ENCODE measurements around the gene COL18A1. TPM values are rescaled to one million over a fixed set of nuclear protein-coding genes. Genes with fewer than 3 reads are reported as not detected.

COL18A1 gene
- polyA plus RNA-seq, 4 donors, result 2.2 to 34.3 (median 16.5) TPM

DNA sequence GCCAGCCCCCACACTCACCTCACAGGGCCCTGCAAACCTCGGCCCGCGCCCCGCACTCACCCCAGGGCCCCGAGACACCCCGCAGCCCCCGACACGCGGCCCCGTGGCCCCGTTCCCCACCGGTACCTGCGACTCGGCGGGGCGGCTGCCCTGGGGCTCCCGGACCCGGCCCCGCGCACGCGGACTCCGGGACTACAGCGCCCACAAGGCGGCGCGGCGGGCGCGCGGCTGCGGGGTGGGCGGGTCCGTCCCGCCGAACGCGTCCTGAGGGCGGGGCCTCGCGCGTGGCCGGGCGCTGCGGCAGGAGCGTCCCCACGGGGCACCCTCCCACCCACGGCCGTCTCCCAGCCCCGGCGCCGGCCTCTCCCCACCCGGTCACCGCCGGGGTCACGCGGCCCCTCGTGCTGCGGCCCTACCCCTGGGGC lies 137.3 kb downstream of the COL18A1 start, which contains the start of gene SLC19A1:
Gene SLC19A1 (minus strand): TSS at position 199 of the 425 bp plus-strand sequence. CDS start 4,481 bp downstream, outside the sequence.
- peaks cover 0 to 25% (median 0%) of the 10 kb centered on the region in 3 donors for H3K36me3 ChIP-seq (ENCODE audit: control insufficient read depth in 3 of 3, insufficient read depth in 2 of 3, low read depth in 1 of 3, low read length in 3 of 3)
- DNase-seq (peak; percentile 63 to 85), FAIRE-seq (no peak)
- peaks cover 0 to 7% of the 10 kb centered on the region in 2 donors for H3K9me3 ChIP-seq (ENCODE audit: control insufficient read depth in 2 of 2, insufficient read depth in 1 of 2, low read depth in 1 of 2, low read length in 1 of 2)
- H3K27me3 ChIP-seq (ENCODE audit: control insufficient read depth in 3 of 3, insufficient read depth in 3 of 3, low read length in 3 of 3), result no peaks in the 10 kb centered on the region
- peak within 1 kb of the TSS; percentile 47 to 74 (median 49) for H3K4me3 ChIP-seq (ENCODE audit: low read depth in 1 of 3, low read length in 3 of 3)
- H3K27ac ChIP-seq (ENCODE audit: low read depth in 1 of 3, low read length in 2 of 3), result peak within 1 kb of the TSS; percentile 42 to 75 (median 64)
- H3K4me1 ChIP-seq (ENCODE audit: control insufficient read depth in 3 of 3, insufficient read depth in 2 of 3, low read depth in 1 of 3, low read length in 2 of 3), result peaks cover 0 to 40% (median 2%) of the 10 kb centered on the region in 3 donors
- 1% methylated on average over 18 to 59 of the region's 59 CpGs for WGBS, 3 donors

DNA sequence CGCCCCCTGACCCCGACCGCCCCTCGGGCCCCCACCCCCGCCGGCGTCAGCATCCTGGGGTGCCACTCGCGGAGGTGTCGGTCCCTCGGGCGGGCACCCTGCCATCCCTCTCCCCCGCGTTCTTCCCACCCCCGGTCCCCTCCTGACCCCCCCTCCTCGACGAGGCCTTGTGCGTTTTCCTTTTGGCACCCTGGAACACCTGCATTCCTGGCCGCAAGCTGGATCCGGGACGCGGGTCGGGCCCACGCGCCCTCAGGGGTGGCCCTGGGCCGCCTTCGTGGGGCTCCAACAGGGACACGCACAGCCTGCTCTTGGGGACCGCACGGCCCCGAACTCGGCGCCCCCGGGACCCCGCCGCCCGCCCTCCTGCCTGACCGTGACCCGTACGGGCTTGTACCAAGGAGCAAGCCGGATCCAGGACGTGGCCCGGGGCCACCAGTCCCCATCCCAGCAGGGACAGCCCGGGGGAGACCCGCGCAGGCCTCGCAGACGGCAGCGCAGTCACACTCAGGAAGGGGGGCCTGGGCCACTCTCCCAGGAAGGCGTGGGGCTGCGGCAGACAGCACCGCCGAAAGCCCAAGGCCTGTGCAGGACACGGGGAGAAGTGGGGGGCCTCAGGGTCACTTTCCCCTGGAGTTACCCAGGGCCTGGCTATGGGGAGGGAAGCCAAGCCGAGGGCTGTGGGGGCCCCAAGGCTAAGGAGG lies 137.9 kb downstream of the COL18A1 start:
- H3K36me3 ChIP-seq (ENCODE audit: control insufficient read depth in 3 of 3, insufficient read depth in 2 of 3, low read depth in 1 of 3, low read length in 3 of 3), result peaks cover 0 to 23% (median 0%) of the 10 kb centered on the region in 3 donors
- FAIRE-seq, result no peak
- no peak for DNase-seq

GRCh38 chr21:45543371-45543709 lies 138.4 kb downstream of the COL18A1 start:
- Histone ChIP-seq H3K36me3 (ENCODE audit: control insufficient read depth in 3 of 3, insufficient read depth in 2 of 3, low read depth in 1 of 3, low read length in 3 of 3) (peaks cover 0 to 17% (median 0%) of the 10 kb centered on the region in 3 donors), H3K27me3 (ENCODE audit: control insufficient read depth in 3 of 3, insufficient read depth in 3 of 3, low read length in 3 of 3) (no peaks in the 10 kb centered on the region), H3K9me3 (ENCODE audit: control insufficient read depth in 2 of 2, insufficient read depth in 1 of 2, low read depth in 1 of 2, low read length in 1 of 2) (peaks cover 0 to 4% of the 10 kb centered on the region in 2 donors), H3K27ac (ENCODE audit: low read depth in 1 of 3, low read length in 2 of 3) (no peak overlapping the region), H3K4me3 (ENCODE audit: low read depth in 1 of 3, low read length in 3 of 3) (no peak overlapping the region), H3K4me1 (ENCODE audit: control insufficient read depth in 3 of 3, insufficient read depth in 2 of 3, low read depth in 1 of 3, low read length in 2 of 3) (peaks cover 0 to 33% (median 2%) of the 10 kb centered on the region in 3 donors)
- WGBS, 3 donors, result 82 to 88% (median 84%) methylated on average over 11 of the region's 11 CpGs
- DNase-seq, result no peak
- FAIRE-seq, result no peak

More for the DNA sequence above, 137.9 kb downstream of the COL18A1 start:
- Histone ChIP-seq H3K9me3 (ENCODE audit: control insufficient read depth in 2 of 2, insufficient read depth in 1 of 2, low read depth in 1 of 2, low read length in 1 of 2) (peaks cover 0 to 7% of the 10 kb centered on the region in 2 donors), H3K27me3 (ENCODE audit: control insufficient read depth in 3 of 3, insufficient read depth in 3 of 3, low read length in 3 of 3) (no peaks in the 10 kb centered on the region), H3K4me1 (ENCODE audit: control insufficient read depth in 3 of 3, insufficient read depth in 2 of 3, low read depth in 1 of 3, low read length in 2 of 3) (peaks cover 0 to 38% (median 2%) of the 10 kb centered on the region in 3 donors), H3K27ac (ENCODE audit: low read depth in 1 of 3, low read length in 2 of 3) (peak overlapping the region in 1 of 3 donors; percentile 47), H3K4me3 (ENCODE audit: low read depth in 1 of 3, low read length in 3 of 3) (peak overlapping the region; percentile 30 to 74 (median 49))
- WGBS, 3 donors, result 17 to 28% (median 24%) methylated on average over 39 to 55 of the region's 55 CpGs

- DNase-seq, result no peak
Observed at GRCh38 chr21:45543710-45544448, 138.9 kb downstream of the COL18A1 start.

GRCh38 chr21:45544449-45545235 lies 139.7 kb downstream of the COL18A1 start:
- DNase-seq, result no peak
- H3K4me1 ChIP-seq (ENCODE audit: control insufficient read depth in 3 of 3, insufficient read depth in 2 of 3, low read depth in 1 of 3, low read length in 2 of 3), result peaks cover 0 to 28% (median 2%) of the 10 kb centered on the region in 3 donors
- no peak overlapping the region for H3K4me3 ChIP-seq (ENCODE audit: low read depth in 1 of 3, low read length in 3 of 3)
- H3K36me3 ChIP-seq (ENCODE audit: control insufficient read depth in 3 of 3, insufficient read depth in 2 of 3, low read depth in 1 of 3, low read length in 3 of 3), result peaks cover 0 to 9% (median 0%) of the 10 kb centered on the region in 3 donors
- H3K27ac ChIP-seq (ENCODE audit: low read depth in 1 of 3, low read length in 2 of 3), result no peak overlapping the region
- H3K27me3 ChIP-seq (ENCODE audit: control insufficient read depth in 3 of 3, insufficient read depth in 3 of 3, low read length in 3 of 3), result no peaks in the 10 kb centered on the region
- no peak for FAIRE-seq
- WGBS, 3 donors, result 91 to 94% (median 92%) methylated on average over 18 of the region's 18 CpGs
- no peaks in the 10 kb centered on the region for H3K9me3 ChIP-seq (ENCODE audit: control insufficient read depth in 2 of 2, insufficient read depth in 1 of 2, low read depth in 1 of 2, low read length in 1 of 2)

More at GRCh38 chr21:45543710-45544448, 138.9 kb downstream of the COL18A1 start:
- Histone ChIP-seq H3K4me1 (ENCODE audit: control insufficient read depth in 3 of 3, insufficient read depth in 2 of 3, low read depth in 1 of 3, low read length in 2 of 3) (peaks cover 0 to 32% (median 2%) of the 10 kb centered on the region in 3 donors), H3K27ac (ENCODE audit: low read depth in 1 of 3, low read length in 2 of 3) (no peak overlapping the region), H3K9me3 (ENCODE audit: control insufficient read depth in 2 of 2, insufficient read depth in 1 of 2, low read depth in 1 of 2, low read length in 1 of 2) (no peaks in the 10 kb centered on the region), H3K27me3 (ENCODE audit: control insufficient read depth in 3 of 3, insufficient read depth in 3 of 3, low read length in 3 of 3) (no peaks in the 10 kb centered on the region), H3K36me3 (ENCODE audit: control insufficient read depth in 3 of 3, insufficient read depth in 2 of 3, low read depth in 1 of 3, low read length in 3 of 3) (peaks cover 0 to 13% (median 0%) of the 10 kb centered on the region in 3 donors), H3K4me3 (ENCODE audit: low read depth in 1 of 3, low read length in 3 of 3) (no peak overlapping the region)
- WGBS, 3 donors, result 71 to 81% (median 81%) methylated on average over 20 to 23 of the region's 23 CpGs
- no peak for FAIRE-seq

DNA sequence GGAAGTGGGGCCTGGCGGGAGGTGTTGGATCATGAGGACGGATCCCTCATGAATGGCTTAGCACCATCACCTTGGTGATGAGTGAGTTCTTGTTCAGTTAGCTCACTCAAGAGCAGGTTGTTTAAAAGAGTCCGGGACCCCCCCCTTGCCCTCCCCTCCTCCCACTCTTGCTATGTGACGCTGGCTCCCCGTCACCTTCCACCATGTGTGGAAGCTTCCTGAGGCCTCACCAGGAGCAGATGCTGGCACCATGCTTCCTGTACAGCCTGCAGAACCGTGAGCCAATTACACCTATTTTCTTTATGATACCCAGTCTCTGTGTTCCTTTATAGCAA lies 140.2 kb downstream of the COL18A1 start:
- FAIRE-seq (no peak), DNase-seq (no peak)
- Histone ChIP-seq H3K27me3 (ENCODE audit: control insufficient read depth in 3 of 3, insufficient read depth in 3 of 3, low read length in 3 of 3) (no peaks in the 10 kb centered on the region), H3K27ac (ENCODE audit: low read depth in 1 of 3, low read length in 2 of 3) (no peak overlapping the region), H3K9me3 (ENCODE audit: control insufficient read depth in 2 of 2, insufficient read depth in 1 of 2, low read depth in 1 of 2, low read length in 1 of 2) (no peaks in the 10 kb centered on the region), H3K4me3 (ENCODE audit: low read depth in 1 of 3, low read length in 3 of 3) (no peak overlapping the region), H3K36me3 (ENCODE audit: control insufficient read depth in 3 of 3, insufficient read depth in 2 of 3, low read depth in 1 of 3, low read length in 3 of 3) (peaks cover 0 to 5% (median 0%) of the 10 kb centered on the region in 3 donors), H3K4me1 (ENCODE audit: control insufficient read depth in 3 of 3, insufficient read depth in 2 of 3, low read depth in 1 of 3, low read length in 2 of 3) (peaks cover under 1 to 33% (median 2%) of the 10 kb centered on the region in 3 donors)
- 92 to 97% (median 93%) methylated on average over 6 of the region's 6 CpGs for WGBS, 3 donors

GRCh38 chr21:45545691-45546531 lies 140.9 kb downstream of the COL18A1 start:
- WGBS, 3 donors, result 90 to 91% (median 91%) methylated on average over 22 of the region's 22 CpGs
- Histone ChIP-seq H3K36me3 (ENCODE audit: control insufficient read depth in 3 of 3, insufficient read depth in 2 of 3, low read depth in 1 of 3, low read length in 3 of 3) (no peaks in the 10 kb centered on the region), H3K27me3 (ENCODE audit: control insufficient read depth in 3 of 3, insufficient read depth in 3 of 3, low read length in 3 of 3) (no peaks in the 10 kb centered on the region), H3K27ac (ENCODE audit: low read depth in 1 of 3, low read length in 2 of 3) (no peak overlapping the region), H3K4me3 (ENCODE audit: low read depth in 1 of 3, low read length in 3 of 3) (no peak overlapping the region), H3K9me3 (ENCODE audit: control insufficient read depth in 2 of 2, insufficient read depth in 1 of 2, low read depth in 1 of 2, low read length in 1 of 2) (no peaks in the 10 kb centered on the region), H3K4me1 (ENCODE audit: control insufficient read depth in 3 of 3, insufficient read depth in 2 of 3, low read depth in 1 of 3, low read length in 2 of 3) (peaks cover 2 to 30% (median 4%) of the 10 kb centered on the region in 3 donors)
- DNase-seq, result no peak
- no peak for FAIRE-seq

Measured in small intestine (tissue), 7 donors.